SK-N-SH (cell line): Measurements from ENCODE around the gene MED26.

Source experiments
- ELF1 ChIP-seq: IDR thresholded peaks from 2 replicates; pipeline ENCODE4 v1.4.0; 2012
- EP300 ChIP-seq, 2 experiments: IDR thresholded peaks; 2 replicates each; pipeline versions ENCODE4 v1.4.0 to v1.6.1; 2012; ENCODE audit warnings: borderline replicate concordance in 1 of 2, low read depth in 1 of 2, low read length in 1 of 2
- EZH2phosphoT487 ChIP-seq: fragments of 200-600 bp; sonication (generic); IDR thresholded peaks from 2 replicates; pipeline ENCODE4 v1.6.1; 2017; ENCODE audit warnings: low read depth, mixed run types, mild to moderate bottlenecking, antibody characterized with exemption, moderate library complexity, borderline replicate concordance
- POLR2AphosphoS5 ChIP-seq: IDR thresholded peaks from 2 replicates; pipeline ENCODE4 v1.6.1; 2012; ENCODE audit warnings: low read depth, low read length
- RAD21 ChIP-seq: IDR thresholded peaks from 2 replicates; pipeline ENCODE4 v1.6.1; 2012; ENCODE audit warnings: mild to moderate bottlenecking, low read length
- RFX5 ChIP-seq: IDR thresholded peaks from 2 replicates; pipeline ENCODE4 v1.6.1; 2012; ENCODE audit warnings: mild to moderate bottlenecking, improper control_type of control experiment, low read length
- RXRA ChIP-seq: IDR thresholded peaks from 2 replicates; pipeline ENCODE4 v1.4.0; 2012; ENCODE audit warnings: low read depth, mild to moderate bottlenecking, borderline replicate concordance
- YY1 ChIP-seq: IDR thresholded peaks from 2 replicates; pipeline ENCODE4 v1.4.0; 2012; ENCODE audit warnings: low read depth, mild to moderate bottlenecking
- TF ChIP-seq, protein P1 (sequence below): IDR thresholded peaks from 2 replicates; pipeline ENCODE4 v1.6.1; 2012; ENCODE audit warnings: mild to moderate bottlenecking, low read depth, low read length, moderate library complexity
- TF ChIP-seq, protein P2 (sequence below): fragments of 200-600 bp; sonication (generic); IDR thresholded peaks from 2 replicates; pipeline ENCODE4 v1.6.1; 2017; ENCODE audit warnings: antibody characterized with exemption, mild to moderate bottlenecking, moderate library complexity
- TF ChIP-seq, protein P3 (sequence below): IDR thresholded peaks from 2 replicates; pipeline ENCODE4 v1.4.0; 2012; ENCODE audit warnings: low read depth, borderline replicate concordance

DNA sequence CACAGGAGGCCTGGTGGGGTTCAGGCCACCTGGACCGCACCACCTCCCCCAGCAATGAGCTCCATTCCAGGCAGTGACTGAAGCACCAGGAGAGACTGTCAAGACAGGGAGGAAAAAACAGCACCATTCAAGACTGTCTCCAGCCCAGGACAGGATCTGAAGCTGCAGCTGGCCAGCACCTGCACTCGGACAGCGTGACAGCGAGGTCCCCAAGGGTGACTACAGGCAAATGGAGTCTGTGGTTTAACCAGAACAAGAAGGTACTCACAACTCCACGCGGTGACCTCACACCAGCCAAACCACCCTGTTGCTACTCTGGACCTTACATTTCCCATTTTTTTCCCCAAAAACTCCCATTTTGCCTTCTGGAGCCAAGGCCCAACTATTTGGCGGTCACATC lies 9.8 kb downstream of the MED26 start:
- TF ChIP-seq YY1 (no peak), EZH2phosphoT487 (no peak), RFX5 (no peak), RXRA (no peak), RAD21 (no peak), EP300 (IDR thresholded peaks at IDR 0.05; ENCODE audit: borderline replicate concordance in 1 of 2, low read depth in 1 of 2, low read length in 1 of 2) (no peak), ELF1 (no peak), POLR2AphosphoS5 (no peak)
- TF ChIP-seq, protein P1, sequence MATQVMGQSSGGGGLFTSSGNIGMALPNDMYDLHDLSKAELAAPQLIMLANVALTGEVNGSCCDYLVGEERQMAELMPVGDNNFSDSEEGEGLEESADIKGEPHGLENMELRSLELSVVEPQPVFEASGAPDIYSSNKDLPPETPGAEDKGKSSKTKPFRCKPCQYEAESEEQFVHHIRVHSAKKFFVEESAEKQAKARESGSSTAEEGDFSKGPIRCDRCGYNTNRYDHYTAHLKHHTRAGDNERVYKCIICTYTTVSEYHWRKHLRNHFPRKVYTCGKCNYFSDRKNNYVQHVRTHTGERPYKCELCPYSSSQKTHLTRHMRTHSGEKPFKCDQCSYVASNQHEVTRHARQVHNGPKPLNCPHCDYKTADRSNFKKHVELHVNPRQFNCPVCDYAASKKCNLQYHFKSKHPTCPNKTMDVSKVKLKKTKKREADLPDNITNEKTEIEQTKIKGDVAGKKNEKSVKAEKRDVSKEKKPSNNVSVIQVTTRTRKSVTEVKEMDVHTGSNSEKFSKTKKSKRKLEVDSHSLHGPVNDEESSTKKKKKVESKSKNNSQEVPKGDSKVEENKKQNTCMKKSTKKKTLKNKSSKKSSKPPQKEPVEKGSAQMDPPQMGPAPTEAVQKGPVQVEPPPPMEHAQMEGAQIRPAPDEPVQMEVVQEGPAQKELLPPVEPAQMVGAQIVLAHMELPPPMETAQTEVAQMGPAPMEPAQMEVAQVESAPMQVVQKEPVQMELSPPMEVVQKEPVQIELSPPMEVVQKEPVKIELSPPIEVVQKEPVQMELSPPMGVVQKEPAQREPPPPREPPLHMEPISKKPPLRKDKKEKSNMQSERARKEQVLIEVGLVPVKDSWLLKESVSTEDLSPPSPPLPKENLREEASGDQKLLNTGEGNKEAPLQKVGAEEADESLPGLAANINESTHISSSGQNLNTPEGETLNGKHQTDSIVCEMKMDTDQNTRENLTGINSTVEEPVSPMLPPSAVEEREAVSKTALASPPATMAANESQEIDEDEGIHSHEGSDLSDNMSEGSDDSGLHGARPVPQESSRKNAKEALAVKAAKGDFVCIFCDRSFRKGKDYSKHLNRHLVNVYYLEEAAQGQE, result no peak
- TF ChIP-seq, protein P2, sequence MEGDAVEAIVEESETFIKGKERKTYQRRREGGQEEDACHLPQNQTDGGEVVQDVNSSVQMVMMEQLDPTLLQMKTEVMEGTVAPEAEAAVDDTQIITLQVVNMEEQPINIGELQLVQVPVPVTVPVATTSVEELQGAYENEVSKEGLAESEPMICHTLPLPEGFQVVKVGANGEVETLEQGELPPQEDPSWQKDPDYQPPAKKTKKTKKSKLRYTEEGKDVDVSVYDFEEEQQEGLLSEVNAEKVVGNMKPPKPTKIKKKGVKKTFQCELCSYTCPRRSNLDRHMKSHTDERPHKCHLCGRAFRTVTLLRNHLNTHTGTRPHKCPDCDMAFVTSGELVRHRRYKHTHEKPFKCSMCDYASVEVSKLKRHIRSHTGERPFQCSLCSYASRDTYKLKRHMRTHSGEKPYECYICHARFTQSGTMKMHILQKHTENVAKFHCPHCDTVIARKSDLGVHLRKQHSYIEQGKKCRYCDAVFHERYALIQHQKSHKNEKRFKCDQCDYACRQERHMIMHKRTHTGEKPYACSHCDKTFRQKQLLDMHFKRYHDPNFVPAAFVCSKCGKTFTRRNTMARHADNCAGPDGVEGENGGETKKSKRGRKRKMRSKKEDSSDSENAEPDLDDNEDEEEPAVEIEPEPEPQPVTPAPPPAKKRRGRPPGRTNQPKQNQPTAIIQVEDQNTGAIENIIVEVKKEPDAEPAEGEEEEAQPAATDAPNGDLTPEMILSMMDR, result no peak
- TF ChIP-seq, protein P3, sequence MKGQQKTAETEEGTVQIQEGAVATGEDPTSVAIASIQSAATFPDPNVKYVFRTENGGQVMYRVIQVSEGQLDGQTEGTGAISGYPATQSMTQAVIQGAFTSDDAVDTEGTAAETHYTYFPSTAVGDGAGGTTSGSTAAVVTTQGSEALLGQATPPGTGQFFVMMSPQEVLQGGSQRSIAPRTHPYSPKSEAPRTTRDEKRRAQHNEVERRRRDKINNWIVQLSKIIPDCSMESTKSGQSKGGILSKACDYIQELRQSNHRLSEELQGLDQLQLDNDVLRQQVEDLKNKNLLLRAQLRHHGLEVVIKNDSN, result no peak
